KOPT-K1 (cell line): Measurements from ENCODE around the gene LASP1.

Experiments
- H3K27ac ChIP-seq: fragments of 200-600 bp; sonication (generic); 2 replicates; pipeline ENCODE4 v1.5.1; 2016; ENCODE audit warnings: antibody characterized with exemption, mild to moderate bottlenecking, low read depth, low read length; ENCODE audit not compliant: poor library complexity, severe bottlenecking
- H3K36me3 ChIP-seq: fragments of 200-600 bp; sonication (generic); 2 replicates; pipeline ENCODE4 v1.5.1; 2017; ENCODE audit warnings: antibody characterized with exemption, mild to moderate bottlenecking, low read length, moderate library complexity; ENCODE audit not compliant: insufficient read depth
- H3K9me3 ChIP-seq: fragments of 200-600 bp; sonication (generic); 2 replicates; pipeline ENCODE4 v1.5.1; 2017; ENCODE audit warnings: antibody characterized with exemption, low read length, mild to moderate bottlenecking; ENCODE audit not compliant: insufficient read depth, poor library complexity, severe bottlenecking

The LASP1 gene

GRCh38 chr17:38864636-38865398 lies 5.0 kb upstream of the LASP1 start:
- H3K36me3 ChIP-seq, result no peaks in the 10 kb centered on the region
- no peaks in the 10 kb centered on the region for H3K9me3 ChIP-seq
- no peak overlapping the region for H3K27ac ChIP-seq

GRCh38 chr17:38867179-38867967 lies 2.5 kb upstream of the LASP1 start:
- H3K36me3 ChIP-seq, result 0 out of 2 replicates have a peak, but pooled peaks cover 2% of the 10 kb centered on the region
- H3K27ac ChIP-seq, result no peak overlapping the region
- no peaks in the 10 kb centered on the region for H3K9me3 ChIP-seq

DNA sequence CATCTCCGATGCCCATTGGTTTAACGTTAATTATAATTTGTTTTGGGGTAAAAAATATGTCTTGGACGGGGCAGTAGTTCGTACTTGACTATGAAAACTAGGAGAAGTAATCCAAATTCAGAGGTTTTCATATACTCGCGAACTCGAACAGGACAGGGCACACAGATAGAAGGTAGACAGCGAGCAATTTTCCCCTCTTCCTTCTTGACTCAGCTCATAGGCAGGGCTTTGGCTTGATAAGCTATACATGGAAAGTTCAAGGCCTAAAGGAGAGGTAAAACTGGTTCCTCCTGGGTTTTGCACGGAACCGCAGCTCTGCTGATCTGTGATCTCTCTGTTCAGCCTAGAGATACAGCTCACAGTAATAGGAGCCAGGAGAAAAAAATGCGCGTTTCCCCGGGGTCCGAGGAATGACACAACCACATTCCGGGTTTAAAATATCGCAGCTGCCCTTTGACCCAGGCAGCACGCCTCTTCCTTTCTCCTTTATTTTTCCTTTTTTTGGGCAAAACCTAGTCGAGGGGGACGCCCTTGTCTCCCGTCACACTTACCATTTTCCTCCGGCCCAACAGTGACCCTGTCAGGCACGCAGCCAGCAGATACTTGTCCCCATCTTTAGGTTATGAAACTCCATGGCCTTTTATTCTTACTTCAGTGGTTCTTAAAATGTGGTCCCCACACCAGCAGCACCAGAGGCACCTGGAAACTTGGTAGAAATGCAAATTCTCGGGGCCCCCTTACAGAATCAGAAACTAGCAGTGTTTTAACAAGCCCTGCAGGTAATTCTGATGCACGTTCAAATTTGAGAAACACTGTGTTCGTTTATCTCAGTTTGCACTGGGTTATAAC lies 1.7 kb upstream of the LASP1 start:
- Histone ChIP-seq H3K9me3 (no peaks in the 10 kb centered on the region), H3K27ac (peak overlapping the region; percentile 97), H3K36me3 (peaks cover 10% of the 10 kb centered on the region; the same call in 1 of the 2 replicates)

GRCh38 chr17:38868817-38869525 lies 887 bp upstream of the LASP1 start:
- Histone ChIP-seq H3K36me3 (peaks cover 11% of the 10 kb centered on the region; the same call in 1 of the 2 replicates), H3K9me3 (no peaks in the 10 kb centered on the region), H3K27ac (peak overlapping the region; percentile 97)

DNA sequence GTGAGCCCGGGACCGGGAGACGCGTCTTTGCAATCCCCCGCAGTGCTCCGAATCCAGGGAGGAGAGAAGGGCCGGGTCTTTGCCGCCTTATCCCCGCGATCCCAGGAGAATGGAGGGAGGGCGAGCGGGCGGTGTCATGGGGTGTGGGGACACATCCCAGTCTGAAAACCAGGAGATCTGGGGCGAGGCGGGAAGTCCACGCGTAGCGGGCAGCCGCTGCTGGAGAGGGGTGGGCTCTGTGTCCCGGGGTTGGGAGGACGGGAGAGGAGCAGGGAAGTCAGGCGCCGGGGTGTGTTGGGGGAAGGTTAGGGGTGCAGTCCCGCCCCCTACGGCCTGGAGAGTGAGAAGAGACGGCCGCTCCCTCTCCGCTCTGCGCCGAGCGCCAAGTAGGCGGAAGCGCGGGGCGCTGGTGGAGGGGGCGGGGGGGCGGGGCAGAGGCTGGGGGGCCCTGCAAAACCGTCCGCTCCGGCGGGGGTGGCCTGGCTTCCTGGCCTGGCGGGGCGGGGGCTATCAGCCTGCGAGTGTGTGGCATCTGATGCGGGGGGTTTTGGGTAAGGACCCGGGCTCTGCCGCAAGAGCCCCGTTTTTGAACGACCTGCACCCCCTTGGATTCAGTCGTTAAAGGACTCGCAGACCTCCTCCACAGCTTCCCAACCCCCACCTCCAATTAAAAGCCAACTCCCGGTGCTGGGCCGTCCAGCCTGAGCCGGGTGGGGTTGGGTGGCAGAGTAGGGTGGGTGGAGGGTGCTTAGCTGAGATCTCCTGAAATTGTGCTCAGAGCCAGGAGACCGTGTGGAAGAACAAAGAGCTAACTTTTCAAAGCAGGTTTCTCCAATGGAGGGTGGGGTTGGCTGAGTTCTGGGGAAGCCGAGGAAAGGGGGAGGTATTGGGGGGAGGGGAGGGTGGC lies 654 bp downstream of the LASP1 start:
- no peaks in the 10 kb centered on the region for H3K9me3 ChIP-seq
- peak overlapping the region; percentile 97 for H3K27ac ChIP-seq
- H3K36me3 ChIP-seq, result peaks cover 15% of the 10 kb centered on the region; the same call in 1 of the 2 replicates

GRCh38 chr17:38871247-38872015 lies 1.6 kb downstream of the LASP1 start:
- Histone ChIP-seq H3K9me3 (no peaks in the 10 kb centered on the region), H3K36me3 (peaks cover 15% of the 10 kb centered on the region; the same call in 1 of the 2 replicates), H3K27ac (peak overlapping the region; percentile 97)

- H3K9me3 ChIP-seq, result no peaks in the 10 kb centered on the region
- peaks cover 15% of the 10 kb centered on the region; the same call in 1 of the 2 replicates for H3K36me3 ChIP-seq
- H3K27ac ChIP-seq, result peak overlapping the region; percentile 97
Observed at GRCh38 chr17:38872027-38872511, 2.2 kb downstream of the LASP1 start.

GRCh38 chr17:38872671-38873385 lies 3.0 kb downstream of the LASP1 start:
- peak overlapping the region; percentile 97 for H3K27ac ChIP-seq
- peaks cover 15% of the 10 kb centered on the region; the same call in 1 of the 2 replicates for H3K36me3 ChIP-seq
- no peaks in the 10 kb centered on the region for H3K9me3 ChIP-seq

DNA sequence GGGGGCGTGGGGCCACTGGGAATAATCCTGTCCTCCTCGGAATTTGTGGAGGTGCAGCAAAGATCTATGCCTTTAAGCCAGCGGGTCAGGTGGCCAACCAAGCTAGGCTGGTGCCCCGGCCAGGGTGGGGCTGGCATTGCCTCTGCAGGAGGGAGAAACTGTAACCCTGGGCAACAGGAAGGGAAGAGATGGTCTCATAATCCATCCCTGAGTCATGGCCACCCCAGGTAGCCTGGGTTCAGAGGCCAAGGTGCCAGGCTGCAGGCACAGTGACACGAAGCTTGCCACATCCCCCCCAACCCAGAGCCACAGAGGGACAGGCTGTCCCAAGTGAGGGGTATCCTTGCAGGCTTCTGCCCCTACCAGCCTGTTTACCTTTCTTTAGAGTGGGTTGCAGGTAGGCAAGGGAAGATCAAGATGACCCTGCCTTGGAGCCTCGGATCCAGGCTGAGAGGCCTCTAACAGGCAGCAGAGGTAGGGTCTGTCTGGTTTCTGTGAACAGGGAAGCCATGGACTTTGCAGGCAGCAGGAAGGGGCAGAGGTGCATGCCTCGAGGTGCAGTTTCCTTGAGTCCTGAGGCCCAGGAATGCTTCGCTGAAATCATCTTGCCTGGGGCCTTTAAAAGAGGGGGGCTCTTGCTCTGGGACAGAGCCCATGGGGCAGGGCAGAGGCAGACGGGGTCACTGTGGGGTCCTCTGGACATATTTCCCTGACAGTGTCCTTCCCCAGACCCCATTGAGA lies 4.0 kb downstream of the LASP1 start:
- Histone ChIP-seq H3K36me3 (peaks cover 24% of the 10 kb centered on the region), H3K27ac (peak overlapping the region; percentile 3), H3K9me3 (no peaks in the 10 kb centered on the region)

GRCh38 chr17:38874505-38875400 lies 4.9 kb downstream of the LASP1 start:
- peak overlapping the region; percentile 3 for H3K27ac ChIP-seq
- no peaks in the 10 kb centered on the region for H3K9me3 ChIP-seq
- peaks cover 33% of the 10 kb centered on the region for H3K36me3 ChIP-seq

DNA sequence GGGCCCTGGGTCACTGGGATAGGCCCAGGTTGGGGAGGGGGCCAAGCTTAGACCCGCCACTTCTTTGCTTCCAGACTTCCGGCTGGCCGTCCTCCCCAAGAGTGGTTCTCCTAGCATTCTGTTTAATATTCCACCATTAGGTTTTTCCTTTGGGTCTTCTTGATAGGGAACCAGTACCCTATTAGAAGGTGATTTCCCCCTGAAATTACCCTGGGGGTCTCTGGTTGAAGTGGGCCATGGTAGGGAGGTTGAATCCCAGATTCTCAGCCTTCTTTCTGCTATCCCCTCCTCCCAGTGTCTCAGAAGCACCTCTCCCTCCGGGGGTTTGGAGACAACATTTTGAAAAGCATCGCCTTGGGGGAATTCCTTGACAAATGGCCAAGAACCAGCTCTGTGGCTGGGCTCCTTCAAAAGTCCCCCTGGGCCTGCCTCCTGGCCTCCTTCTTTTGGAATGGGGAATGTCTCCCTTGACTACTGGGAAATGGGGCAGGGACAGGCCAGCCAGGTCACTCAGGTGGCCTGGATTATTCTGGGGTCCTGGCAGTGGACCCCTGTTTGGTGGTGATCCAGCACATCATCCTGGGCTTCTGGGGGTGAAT lies 5.7 kb downstream of the LASP1 start:
- no peaks in the 10 kb centered on the region for H3K9me3 ChIP-seq
- peaks cover 42% of the 10 kb centered on the region for H3K36me3 ChIP-seq
- H3K27ac ChIP-seq, result peak overlapping the region; percentile 5
